ENCODE measurements around the gene NKD2.
"Not testable (repeated sequence)": the region's sequence is repeated elsewhere in the genome, so short reads cannot be mapped to it uniquely, and the experiment has no call there.

NKD2 gene

GRCh38 chr5:1075931-1076330 lies 67.3 kb downstream of the NKD2 start:
- DNase-seq = no peak

GRCh38 chr5:1076406-1076805 lies 67.8 kb downstream of the NKD2 start:
- DNase-seq = no peak

- no peak for DNase-seq
Measured at GRCh38 chr5:1077026-1077425, 68.4 kb downstream of the NKD2 start.

GRCh38 chr5:1077491-1078020 lies 69.0 kb downstream of the NKD2 start:
- DNase-seq = no peak

GRCh38 chr5:1078206-1078605 lies 69.6 kb downstream of the NKD2 start:
- DNase-seq = no peak

- no peak for DNase-seq
Measured at GRCh38 chr5:1078851-1079250, 70.2 kb downstream of the NKD2 start.

GRCh38 chr5:1079486-1079885 lies 70.9 kb downstream of the NKD2 start:
- no peak for DNase-seq

GRCh38 chr5:1079961-1080360 lies 71.4 kb downstream of the NKD2 start:
- no peak for DNase-seq

GRCh38 chr5:1080432-1080831 lies 71.8 kb downstream of the NKD2 start:
- no peak for DNase-seq

GRCh38 chr5:1081519-1081918 lies 72.9 kb downstream of the NKD2 start:
- no peak for DNase-seq

- not testable (repeated sequence) for DNase-seq
Measured at GRCh38 chr5:1083026-1083425, 74.4 kb downstream of the NKD2 start.

- no peak for DNase-seq
Measured at GRCh38 chr5:1083823-1084605, 75.4 kb downstream of the NKD2 start.

GRCh38 chr5:1085391-1085790 lies 76.8 kb downstream of the NKD2 start:
- no peak for DNase-seq

- no peak for DNase-seq
Measured at GRCh38 chr5:1086137-1086536, 77.5 kb downstream of the NKD2 start.

- DNase-seq = no peak
Measured at GRCh38 chr5:1086871-1087270, 78.3 kb downstream of the NKD2 start.

- no peak for DNase-seq
Measured at GRCh38 chr5:1087428-1087827, 78.8 kb downstream of the NKD2 start.

- DNase-seq = no peak
Measured at GRCh38 chr5:1088031-1088430, 79.4 kb downstream of the NKD2 start.

Measured in DMS 273 treated with DMSO at 0.1 percent for 48 hours (cell line).